Measurements from ENCODE around the gene STARD3. TPM values are rescaled to one million over a fixed set of nuclear protein-coding genes. Genes with fewer than 3 reads are reported as not detected.

The STARD3 gene
- total and polyA plus RNA-seq, 10 donors, result 59.5 to 166 (median 100) TPM

GRCh38 chr17:39652587-39653315 lies 15.8 kb downstream of the STARD3 start:
- no peak for DNase-seq

DNA sequence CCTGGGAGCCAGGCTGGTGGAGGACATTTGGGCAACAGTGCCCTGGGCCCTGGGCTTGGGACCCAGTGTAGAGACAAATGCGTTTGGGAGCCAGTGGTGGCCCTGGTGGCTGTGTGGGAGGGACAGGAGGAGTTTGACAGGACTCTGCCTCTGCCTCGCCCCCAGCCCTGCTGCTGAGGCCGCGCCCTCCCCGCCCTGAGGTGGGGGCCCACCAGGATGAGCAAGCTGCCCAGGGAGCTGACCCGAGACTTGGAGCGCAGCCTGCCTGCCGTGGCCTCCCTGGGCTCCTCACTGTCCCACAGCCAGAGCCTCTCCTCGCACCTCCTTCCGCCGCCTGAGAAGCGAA lies 16.3 kb downstream of the STARD3 start:
- Histone ChIP-seq H3K9me3 (no peaks in the 10 kb centered on the region), H3K36me3 (peaks cover 3 to 88% (median 24%) of the 10 kb centered on the region in 6 donors), H3K27me3 (replicated peaks in 1 of 7) (no peaks in the 10 kb centered on the region), H3K4me3 (no peak overlapping the region), H3K27ac (no peak overlapping the region), H3K4me1 (peaks cover 0 to 78% (median 19%) of the 10 kb centered on the region in 6 donors)
- intact Hi-C loops (cut with DNase I; ENCODE audit: low total_unique reads), result no loop called here
- TF ChIP-seq POLR2A (IDR thresholded peaks at IDR 0.05) (no peak), POLR2AphosphoS5 (IDR thresholded peaks at IDR 0.05) (no peak), CTCF (IDR thresholded peaks at IDR 0.05 in 8 of 11, conservative IDR thresholded peaks at IDR 0.05 in 3 of 11) (no peak)
- WGBS, 5 donors, result 86 to 91% (median 89%) methylated on average over 9 to 12 of the region's 12 CpGs
- no peak for DNase-seq

More at GRCh38 chr17:39652587-39653315, 15.8 kb downstream of the STARD3 start:
- TF ChIP-seq CTCF (IDR thresholded peaks at IDR 0.05 in 8 of 11, conservative IDR thresholded peaks at IDR 0.05 in 3 of 11) (no peak), POLR2A (IDR thresholded peaks at IDR 0.05) (no peak), POLR2AphosphoS5 (IDR thresholded peaks at IDR 0.05) (no peak)
- H3K27me3 ChIP-seq (replicated peaks in 1 of 7), result no peaks in the 10 kb centered on the region
- H3K9me3 ChIP-seq, result no peaks in the 10 kb centered on the region
- H3K4me3 ChIP-seq, result no peak overlapping the region
- WGBS, 5 donors, result 64 to 83% (median 72%) methylated on average over 7 of the region's 7 CpGs
- intact Hi-C loops (cut with DNase I; ENCODE audit: low total_unique reads), result no loop called here
- peak overlapping the region in 1 of 8 donors; percentile 21 for H3K27ac ChIP-seq
- H3K36me3 ChIP-seq, result peaks cover 3 to 83% (median 19%) of the 10 kb centered on the region in 6 donors
- peaks cover 0 to 78% (median 18%) of the 10 kb centered on the region in 6 donors for H3K4me1 ChIP-seq

DNA sequence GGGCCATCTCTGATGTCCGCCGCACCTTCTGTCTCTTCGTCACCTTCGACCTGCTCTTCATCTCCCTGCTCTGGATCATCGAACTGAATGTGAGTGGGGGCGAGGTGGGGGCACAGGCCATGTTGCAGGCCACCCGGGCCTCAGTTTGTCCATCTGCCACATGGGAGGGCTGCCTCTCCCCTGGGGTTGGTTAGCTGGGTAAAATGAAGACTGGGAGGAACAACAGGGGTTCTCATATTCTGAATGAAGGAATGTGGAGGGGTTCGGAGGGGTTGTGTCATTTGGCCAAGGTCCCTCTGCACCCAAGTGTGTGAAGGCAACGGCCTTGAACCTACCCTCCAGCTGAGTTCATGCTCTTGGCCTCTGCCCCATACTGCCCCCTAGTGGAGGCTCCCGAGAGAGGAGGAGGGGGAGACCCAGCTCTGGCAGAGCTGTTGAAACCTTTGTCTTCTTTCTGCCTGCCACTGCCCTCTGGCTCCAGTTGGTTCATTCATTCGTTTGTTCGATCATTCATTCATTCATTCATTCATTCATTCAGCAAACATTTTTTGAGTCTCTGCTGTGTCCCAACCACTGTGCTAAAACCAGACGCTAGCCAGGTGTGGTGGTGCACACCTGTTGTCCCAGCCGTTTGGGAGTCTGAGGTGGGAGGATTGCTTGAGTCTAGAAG lies 16.9 kb downstream of the STARD3 start:
- Histone ChIP-seq H3K27me3 (replicated peaks in 1 of 7) (no peaks in the 10 kb centered on the region), H3K4me1 (peaks cover 0 to 78% (median 24%) of the 10 kb centered on the region in 6 donors), H3K27ac (no peak overlapping the region), H3K36me3 (peaks cover 3 to 88% (median 28%) of the 10 kb centered on the region in 6 donors), H3K9me3 (no peaks in the 10 kb centered on the region), H3K4me3 (no peak overlapping the region)
- DNase-seq, result peak; percentile 90
- intact Hi-C loops (cut with DNase I; ENCODE audit: low total_unique reads), result no loop called here
- 68 to 74% (median 70%) methylated on average over 14 of the region's 14 CpGs for WGBS, 5 donors
- no peak for TF ChIP-seq POLR2AphosphoS5 (IDR thresholded peaks at IDR 0.05)
- TF ChIP-seq CTCF (IDR thresholded peaks at IDR 0.05 in 8 of 11, conservative IDR thresholded peaks at IDR 0.05 in 3 of 11), result peak; percentile 32 to 87 (median 76)
- TF ChIP-seq POLR2A (IDR thresholded peaks at IDR 0.05), result no peak

DNA sequence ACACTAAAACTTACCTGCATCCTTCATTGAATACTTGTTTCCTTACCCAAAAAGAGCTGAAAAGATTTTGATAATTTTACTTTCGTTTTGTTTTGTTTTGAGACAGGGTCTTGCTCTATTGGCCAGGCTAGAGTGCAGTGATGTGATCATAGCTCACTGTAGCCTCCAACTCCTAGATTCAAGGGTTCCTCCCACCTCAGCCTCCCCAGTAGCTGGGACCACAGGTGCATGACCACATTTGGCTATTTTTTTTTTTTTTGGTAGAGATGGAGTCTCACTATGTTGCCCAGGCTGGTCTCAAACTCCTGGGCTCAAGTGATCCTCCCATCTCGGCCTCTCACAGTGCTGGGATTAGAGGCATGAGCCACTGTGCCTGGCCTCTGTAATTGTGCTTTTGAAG lies 18.2 kb downstream of the STARD3 start:
- TF ChIP-seq CTCF (IDR thresholded peaks at IDR 0.05 in 8 of 11, conservative IDR thresholded peaks at IDR 0.05 in 3 of 11) (no peak), POLR2AphosphoS5 (IDR thresholded peaks at IDR 0.05) (no peak), POLR2A (IDR thresholded peaks at IDR 0.05) (no peak)
- Histone ChIP-seq H3K27me3 (replicated peaks in 1 of 7) (no peaks in the 10 kb centered on the region), H3K9me3 (no peaks in the 10 kb centered on the region), H3K4me1 (peaks cover 0 to 81% (median 31%) of the 10 kb centered on the region in 6 donors), H3K4me3 (no peak overlapping the region), H3K27ac (no peak overlapping the region), H3K36me3 (peaks cover 3 to 89% (median 37%) of the 10 kb centered on the region in 6 donors)
- intact Hi-C loops (cut with DNase I; ENCODE audit: low total_unique reads), result no loop called here
- no peak for DNase-seq
- WGBS, 5 donors, result 85 to 93% (median 92%) methylated on average over 2 of the region's 2 CpGs

Measured in spleen (tissue), 11 donors.